Measurements from ENCODE around the gene FRS2. TPM values are rescaled to one million over a fixed set of nuclear protein-coding genes. Genes with fewer than 3 reads are reported as not detected.

FRS2 gene
- total and polyA plus RNA-seq, 2 of the 4 experiments (the other 2 are of a cell fraction), result 12.4 to 58.3 TPM

GRCh38 chr12:69456239-69456638 is 13.9 kb upstream of the FRS2 start:
- Histone ChIP-seq H2BK20ac (ENCODE audit: low read depth, low read length) (no peak overlapping the region), H3K56ac (ENCODE audit: extremely low read depth, insufficient read depth, low read length) (no peak overlapping the region), H3K14ac (replicated peaks; ENCODE audit: low read depth, low read length) (no peak overlapping the region), H4K8ac (ENCODE audit: low read depth in 2 of 2, low read length in 2 of 2) (no peak overlapping the region), H2AFZ (replicated peaks; ENCODE audit: low read length, poor library complexity) (no peak overlapping the region), H2AK5ac (ENCODE audit: low read depth, low read length) (no peak overlapping the region), H3K9me1 (ENCODE audit: insufficient read depth, low read length) (no peaks in the 10 kb centered on the region), H2AK9ac (replicated peaks; ENCODE audit: low read depth, low read length, poor library complexity) (no peak overlapping the region), H3K36me3 (ENCODE audit: control insufficient read depth, insufficient read depth, low read length) (no peaks in the 10 kb centered on the region), H2BK5ac (ENCODE audit: low read depth, low read length, poor library complexity, severe bottlenecking) (no peak overlapping the region), H3K4ac (ENCODE audit: low read depth, low read length) (no peak overlapping the region), H2BK120ac (ENCODE audit: low read depth, low read length) (no peak overlapping the region), H3K27ac (ENCODE audit: insufficient read depth, low read length) (no peak overlapping the region), H3K4me3 (ENCODE audit: insufficient read depth, low read depth, low read length) (no peak overlapping the region), H4K91ac (ENCODE audit: insufficient read depth, low read depth, low read length) (no peak overlapping the region), H3K9me3 (ENCODE audit: control insufficient read depth, insufficient read depth, low read length) (no peaks in the 10 kb centered on the region), H3K18ac (ENCODE audit: low read depth, low read length) (no peak overlapping the region), H3K4me2 (ENCODE audit: low read depth, low read length) (no peak overlapping the region), H3K4me1 (ENCODE audit: control insufficient read depth, insufficient read depth, low read length) (no peaks in the 10 kb centered on the region), H2BK15ac (ENCODE audit: low read depth, low read length) (no peak overlapping the region), H3K27me3 (ENCODE audit: control insufficient read depth, insufficient read depth, low read length) (no peaks in the 10 kb centered on the region), H4K5ac (ENCODE audit: low read depth, low read length) (no peak overlapping the region), H3K23ac (ENCODE audit: low read depth, low read length) (no peak overlapping the region), H4K20me1 (ENCODE audit: insufficient read depth, low read length) (no peaks in the 10 kb centered on the region), H3K9ac (ENCODE audit: low read depth, low read length) (no peak overlapping the region), H3K79me1 (ENCODE audit: low read depth in 1 of 2, low read length in 2 of 2) (no peaks in the 10 kb centered on the region)
- TF ChIP-seq POLR2A (IDR thresholded peaks at IDR 0.05; ENCODE audit: low read depth, low read length), result no peak
- no peak for TF ChIP-seq RFX5 (IDR thresholded peaks at IDR 0.05; ENCODE audit: low read depth, low read length)
- no peak for TF ChIP-seq USF2 (IDR thresholded peaks at IDR 0.05; ENCODE audit: low read depth, low read length)
- no peak for TF ChIP-seq MAFK (IDR thresholded peaks at IDR 0.05; ENCODE audit: low read depth, low read length)
- no peak for TF ChIP-seq RAD21 (IDR thresholded peaks at IDR 0.05; ENCODE audit: low read length)
- no peak for TF ChIP-seq CHD1 (IDR thresholded peaks at IDR 0.05; ENCODE audit: low read depth, low read length)
- dilution Hi-C loops (cut with HindIII; ENCODE audit: low sequenced_read_pairs, unreplicated experiment), result no loop called here
- in situ Hi-C loops (cut with MboI; ENCODE audit: low sequenced_read_pairs), result no loop called here
- BruUV-seq (replicated peaks), result no TSS peak
- intact Hi-C loops (cut with micrococcal nuclease), result no loop called here
- ChIA-PET CTCF (no interaction called here), POLR2A (ENCODE audit: unreplicated experiment) (no interaction called here)
- ATAC-seq (ENCODE audit: low read depth) (no peak), DNase-seq (no peak)
